OCI-LY3 (cell line): ENCODE results near the gene JAZF1.
"Not testable (repeated sequence)": the region's sequence is repeated elsewhere in the genome, so short reads cannot be mapped to it uniquely, and the experiment has no call there.

Source experiments
- H2AFZ ChIP-seq: fragments of 200-600, 300-600 bp; shearing (Covaris generic); 2 replicates; pipeline ENCODE4 v1.6.0; 2014; ENCODE audit warnings: antibody characterized with exemption, low read depth, low read length
- H3K27ac ChIP-seq: fragments of 200-600, 300-600 bp; sonication (generic); 2 replicates; pipeline ENCODE4 v1.5.1; 2014; ENCODE audit warnings: mild to moderate bottlenecking, low read length, moderate library complexity, mixed read lengths
- H3K27me3 ChIP-seq: fragments of 200-600, 300-600 bp; sonication (generic); 2 replicates; pipeline ENCODE4 v1.6.1; 2014; ENCODE audit warnings: low read depth, low read length, mixed read lengths
- H3K36me3 ChIP-seq: fragments of 200-600, 300-600 bp; sonication (generic); replicated peaks from 2 replicates; pipeline ENCODE3; 2014; ENCODE audit warnings: low read depth, low read length, mixed read lengths
- H3K4me1 ChIP-seq: fragments of 300-600, 200-600 bp; sonication (generic); 2 replicates; pipeline ENCODE4 v1.6.1; 2014; ENCODE audit warnings: low read length, mixed read lengths
- H3K4me2 ChIP-seq: fragments of 200-600, 300-600 bp; sonication (generic); 2 replicates; pipeline ENCODE4 v1.6.1; 2014; ENCODE audit warnings: low read length, mixed read lengths
- H3K4me3 ChIP-seq: fragments of 300-600, 200-600 bp; sonication (generic); 2 replicates; pipeline ENCODE4 v1.5.1; 2014; ENCODE audit warnings: antibody characterized with exemption, mild to moderate bottlenecking, low read length, moderate library complexity
- H3K79me2 ChIP-seq: fragments of 300-600, 200-600 bp; shearing (Covaris generic); 2 replicates; pipeline ENCODE4 v1.6.1; 2014; ENCODE audit warnings: mild to moderate bottlenecking, low read length, mixed read lengths
- H3K9ac ChIP-seq: fragments of 300-600, 200-600 bp; shearing (Covaris generic); 2 replicates; pipeline ENCODE4 v1.6.0; 2014; ENCODE audit warnings: mild to moderate bottlenecking, low read length, moderate library complexity
- H3K9me3 ChIP-seq: fragments of 200-600, 300-600 bp; shearing (Covaris generic); 2 replicates; pipeline ENCODE4 v1.6.1; 2014; ENCODE audit warnings: low read length, mixed read lengths; ENCODE audit not compliant: insufficient read depth
- H4K20me1 ChIP-seq: fragments of 200-600, 300-600 bp; sonication (generic); 2 replicates; pipeline ENCODE4 v1.6.1; 2016; ENCODE audit warnings: low read length, mixed read lengths; ENCODE audit not compliant: insufficient read depth
- CTCF ChIP-seq: fragments of 200-600, 300-600 bp; sonication (generic); IDR thresholded peaks from 2 replicates; pipeline ENCODE4 v1.5.1; 2014; ENCODE audit warnings: antibody characterized with exemption, low read length, low read depth
- EZH2phosphoT487 ChIP-seq: fragments of 200-600 bp; shearing (Covaris generic); IDR thresholded peaks from 2 replicates; pipeline ENCODE4 v1.6.1; 2018; ENCODE audit warnings: antibody characterized with exemption, mixed run types, low read depth

Gene JAZF1

GRCh38 chr7:27863880-27864279 lies 316.7 kb downstream of the JAZF1 start:
- Histone ChIP-seq H2AFZ (no peak overlapping the region), H3K36me3 (no peaks in the 10 kb centered on the region), H3K9ac (no peak overlapping the region), H3K9me3 (no peaks in the 10 kb centered on the region), H4K20me1 (no peaks in the 10 kb centered on the region), H3K4me2 (no peak overlapping the region), H3K27me3 (no peaks in the 10 kb centered on the region), H3K4me3 (no peak overlapping the region), H3K4me1 (no peaks in the 10 kb centered on the region), H3K27ac (no peak overlapping the region), H3K79me2 (no peaks in the 10 kb centered on the region)
- TF ChIP-seq CTCF = no peak
- TF ChIP-seq EZH2phosphoT487 = no peak

- Histone ChIP-seq H3K4me2 (no peak overlapping the region), H3K4me1 (no peaks in the 10 kb centered on the region)
- no peak for TF ChIP-seq EZH2phosphoT487
- no peak for TF ChIP-seq CTCF
Observed at GRCh38 chr7:27861747-27862146, 318.8 kb downstream of the JAZF1 start.

GRCh38 chr7:27860800-27861199 lies 319.8 kb downstream of the JAZF1 start:
- H3K4me3 ChIP-seq = no peak overlapping the region
- no peaks in the 10 kb centered on the region for H4K20me1 ChIP-seq
- H3K27ac ChIP-seq = no peak overlapping the region
- no peak overlapping the region for H3K9ac ChIP-seq
- H3K9me3 ChIP-seq = no peaks in the 10 kb centered on the region
- H3K4me1 ChIP-seq = no peaks in the 10 kb centered on the region
- H3K27me3 ChIP-seq = no peaks in the 10 kb centered on the region
- no peaks in the 10 kb centered on the region for H3K36me3 ChIP-seq
- TF ChIP-seq CTCF = no peak
- TF ChIP-seq EZH2phosphoT487 = no peak
- H3K79me2 ChIP-seq = no peaks in the 10 kb centered on the region
- H2AFZ ChIP-seq = no peak overlapping the region
- no peak overlapping the region for H3K4me2 ChIP-seq

More at GRCh38 chr7:27861747-27862146, 318.8 kb downstream of the JAZF1 start:
- Histone ChIP-seq H3K27ac (no peak overlapping the region), H3K27me3 (no peaks in the 10 kb centered on the region), H3K9me3 (no peaks in the 10 kb centered on the region), H3K4me3 (no peak overlapping the region), H2AFZ (no peak overlapping the region), H3K9ac (no peak overlapping the region), H4K20me1 (no peaks in the 10 kb centered on the region), H3K36me3 (no peaks in the 10 kb centered on the region), H3K79me2 (no peaks in the 10 kb centered on the region)

DNA sequence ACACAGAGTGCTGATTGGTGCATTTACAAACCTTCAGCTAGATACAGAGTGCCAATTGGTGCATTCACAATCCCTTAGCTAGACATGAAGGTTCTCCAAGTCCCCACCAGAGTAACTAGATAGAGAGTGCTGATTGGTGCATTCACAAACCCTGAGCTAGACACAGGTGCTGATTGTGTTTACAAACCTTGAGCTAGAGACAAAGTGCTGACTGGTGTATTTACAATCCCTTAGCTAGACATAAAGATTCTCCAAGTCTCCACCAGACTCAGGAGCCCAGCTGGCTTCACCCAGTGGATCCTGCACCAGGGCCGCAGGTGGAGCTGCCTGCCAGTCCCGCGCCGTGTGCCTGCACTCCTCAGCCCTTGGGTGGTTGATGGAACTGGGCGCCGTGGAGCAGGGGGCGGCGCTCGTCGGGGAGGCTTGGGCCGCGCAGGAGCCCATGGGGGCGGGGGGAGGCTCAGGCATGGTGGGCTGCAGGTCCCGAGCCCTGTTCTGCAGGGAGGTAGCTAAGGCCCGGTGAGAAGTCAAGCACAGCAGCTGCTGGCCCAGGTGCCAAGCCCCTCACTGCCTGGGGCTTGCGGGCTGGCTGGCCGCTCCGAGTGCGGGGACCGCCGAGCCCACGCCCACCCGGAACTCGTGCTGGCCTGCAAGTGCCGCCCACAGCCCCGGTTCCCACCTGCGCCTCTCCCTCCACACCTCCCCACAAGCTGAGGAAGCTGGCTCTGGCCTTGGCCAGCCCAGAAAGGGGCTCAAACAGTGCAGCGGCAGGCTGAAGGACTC lies 323.7 kb downstream of the JAZF1 start:
- H3K27me3 ChIP-seq, H3K27ac ChIP-seq, H3K36me3 ChIP-seq: not testable (repeated sequence)

More for the DNA sequence above, 323.7 kb downstream of the JAZF1 start:
- not testable (repeated sequence) for H3K4me1 ChIP-seq, H2AFZ ChIP-seq, H3K9ac ChIP-seq, H4K20me1 ChIP-seq, H3K9me3 ChIP-seq, H3K4me3 ChIP-seq, H3K79me2 ChIP-seq, H3K4me2 ChIP-seq
